ENCODE measurements around the gene MEGF9. TPM values are rescaled to one million over a fixed set of nuclear protein-coding genes. Genes with fewer than 3 reads are reported as not detected.

MEGF9 gene
- total and polyA plus RNA-seq, 12 donors = 3.9 to 28.5 (median 19.7) TPM

DNA sequence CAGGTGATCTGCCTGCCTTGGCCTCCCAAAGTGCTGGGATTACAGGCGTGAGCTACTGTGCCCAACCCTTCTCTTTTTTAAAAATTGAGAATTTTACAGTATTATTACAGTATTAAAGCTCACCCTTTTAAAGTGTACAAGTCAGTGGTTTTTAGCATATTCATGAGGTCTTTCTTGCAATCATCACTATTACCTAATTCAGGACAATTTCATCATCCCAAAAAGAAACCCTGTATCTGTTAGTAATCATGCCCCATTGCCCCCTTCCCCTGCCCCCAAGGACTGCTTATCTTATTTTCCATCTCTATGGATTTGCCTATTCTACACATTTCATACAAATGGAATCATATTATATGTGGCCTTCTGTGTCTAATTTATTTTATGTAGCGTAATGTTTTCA, 22.6 kb upstream of the MEGF9 start:
- Histone ChIP-seq H3K36me3 (replicated peaks in 1 of 2) (no peaks in the 10 kb centered on the region), H3K27me3 (no peaks in the 10 kb centered on the region), H3K4me1 (replicated peaks in 1 of 2) (no peaks in the 10 kb centered on the region), H3K27ac (no peak overlapping the region), H3K4me3 (no peak overlapping the region), H3K9me3 (replicated peaks in 1 of 3) (no peaks in the 10 kb centered on the region)
- intact Hi-C loops (cut with DNase I) = loop anchor here in 1 of 2 donors (5.0 kb wide), 1 partner anchor 115 kb away; no protein-coding TSS in a partner anchor
- no peak for TF ChIP-seq POLR2A (IDR thresholded peaks at IDR 0.05)
- TF ChIP-seq, protein P1, sequence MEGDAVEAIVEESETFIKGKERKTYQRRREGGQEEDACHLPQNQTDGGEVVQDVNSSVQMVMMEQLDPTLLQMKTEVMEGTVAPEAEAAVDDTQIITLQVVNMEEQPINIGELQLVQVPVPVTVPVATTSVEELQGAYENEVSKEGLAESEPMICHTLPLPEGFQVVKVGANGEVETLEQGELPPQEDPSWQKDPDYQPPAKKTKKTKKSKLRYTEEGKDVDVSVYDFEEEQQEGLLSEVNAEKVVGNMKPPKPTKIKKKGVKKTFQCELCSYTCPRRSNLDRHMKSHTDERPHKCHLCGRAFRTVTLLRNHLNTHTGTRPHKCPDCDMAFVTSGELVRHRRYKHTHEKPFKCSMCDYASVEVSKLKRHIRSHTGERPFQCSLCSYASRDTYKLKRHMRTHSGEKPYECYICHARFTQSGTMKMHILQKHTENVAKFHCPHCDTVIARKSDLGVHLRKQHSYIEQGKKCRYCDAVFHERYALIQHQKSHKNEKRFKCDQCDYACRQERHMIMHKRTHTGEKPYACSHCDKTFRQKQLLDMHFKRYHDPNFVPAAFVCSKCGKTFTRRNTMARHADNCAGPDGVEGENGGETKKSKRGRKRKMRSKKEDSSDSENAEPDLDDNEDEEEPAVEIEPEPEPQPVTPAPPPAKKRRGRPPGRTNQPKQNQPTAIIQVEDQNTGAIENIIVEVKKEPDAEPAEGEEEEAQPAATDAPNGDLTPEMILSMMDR (IDR thresholded peaks at IDR 0.05) = no peak
- DNase-seq = no peak
- 71 to 94% (median 87%) methylated on average over 2 of the region's 2 CpGs for WGBS, 4 donors

DNA sequence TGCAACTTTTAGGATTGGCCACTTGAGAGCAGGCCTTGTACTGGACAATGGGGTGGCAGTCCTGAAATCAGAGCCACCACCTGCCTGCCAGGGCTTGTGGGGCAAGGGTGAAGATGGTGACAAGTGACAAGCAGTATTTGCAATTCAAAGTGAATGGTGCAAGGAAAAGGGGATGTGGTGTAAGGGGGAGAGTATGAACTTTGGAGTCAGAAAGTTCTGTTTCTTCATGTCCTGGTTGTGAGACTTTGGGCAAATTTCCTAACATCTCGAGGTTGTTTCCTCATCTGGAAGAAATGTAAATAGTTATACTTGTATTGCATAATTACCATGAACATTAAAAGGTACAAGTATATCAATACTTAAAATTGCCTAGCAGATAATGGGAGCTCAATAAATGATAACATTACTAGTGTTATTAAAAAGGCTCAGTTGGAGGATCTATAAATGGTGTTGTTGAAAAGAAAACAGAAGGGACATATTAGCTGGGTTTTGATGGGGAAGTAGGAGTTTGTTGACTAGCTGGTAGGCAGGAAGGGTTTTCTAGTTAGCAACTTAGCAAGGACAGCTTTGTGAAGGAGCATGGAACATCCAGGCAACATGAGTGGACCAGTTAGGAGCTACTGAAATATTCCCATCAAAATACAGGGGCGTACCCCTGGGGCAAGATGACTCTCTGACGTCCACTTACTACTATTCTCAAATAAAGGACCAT, 21.3 kb upstream of the MEGF9 start:
- no peaks in the 10 kb centered on the region for H3K36me3 ChIP-seq (replicated peaks in 1 of 2)
- no peaks in the 10 kb centered on the region for H3K27me3 ChIP-seq
- H3K4me3 ChIP-seq = no peak overlapping the region
- H3K27ac ChIP-seq = peak overlapping the region in 2 of 5 donors; percentile 21 to 78
- intact Hi-C loops (cut with DNase I) = loop anchor here in 1 of 2 donors (5.0 kb wide), 1 partner anchor 113 kb away; no protein-coding TSS in a partner anchor
- H3K9me3 ChIP-seq (replicated peaks in 1 of 3) = no peaks in the 10 kb centered on the region
- no peaks in the 10 kb centered on the region for H3K4me1 ChIP-seq (replicated peaks in 1 of 2)
- 69 to 80% (median 74%) methylated on average over 3 of the region's 3 CpGs for WGBS, 4 donors
- DNase-seq = peak in 2 of 7 donors; percentile 23 to 41
- TF ChIP-seq POLR2A (IDR thresholded peaks at IDR 0.05) = no peak
- TF ChIP-seq, protein P1 (IDR thresholded peaks at IDR 0.05) = no peak

DNA sequence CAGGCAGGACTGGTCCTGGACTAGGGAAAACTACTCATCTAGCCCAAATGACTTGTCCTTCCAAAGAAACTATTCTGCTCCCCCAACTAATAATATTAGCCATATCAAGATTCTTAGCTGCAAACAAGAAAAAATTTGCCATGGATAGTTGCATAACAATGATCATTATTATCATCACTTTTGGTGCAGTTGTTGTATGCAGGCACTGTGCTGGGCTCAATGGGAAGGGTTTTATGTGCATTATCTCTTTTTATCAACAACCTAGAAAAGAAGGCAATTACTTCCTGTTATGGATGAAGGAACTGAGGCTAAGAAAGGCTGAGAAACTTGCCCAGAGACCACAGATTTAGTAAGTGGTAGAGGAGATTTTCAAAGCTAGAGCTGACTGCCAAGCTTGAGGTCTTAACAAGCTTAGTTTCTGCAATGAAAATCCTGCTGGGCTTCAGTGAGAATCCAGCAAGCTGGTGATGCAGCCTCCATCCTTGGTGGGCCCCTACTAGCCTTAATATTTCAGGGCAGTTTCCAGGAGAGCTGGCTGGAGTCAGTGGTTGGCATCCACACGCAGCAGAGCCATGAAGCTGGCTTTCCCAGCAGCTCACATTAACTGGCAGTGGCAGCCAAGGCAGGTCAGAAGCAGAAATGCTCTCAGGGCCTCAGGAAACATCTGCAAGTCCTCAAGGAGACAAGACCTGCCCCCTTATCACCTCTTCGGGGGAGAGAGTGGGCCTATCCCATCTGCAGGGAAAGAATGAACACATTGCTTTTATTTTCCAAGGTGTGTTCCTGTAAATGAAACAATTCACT, 20.5 kb upstream of the MEGF9 start:
- Histone ChIP-seq H3K27ac (peak overlapping the region in 2 of 5 donors; percentile 21 to 78), H3K4me1 (replicated peaks in 1 of 2) (no peaks in the 10 kb centered on the region), H3K4me3 (no peak overlapping the region), H3K27me3 (no peaks in the 10 kb centered on the region), H3K9me3 (replicated peaks in 1 of 3) (no peaks in the 10 kb centered on the region), H3K36me3 (replicated peaks in 1 of 2) (no peaks in the 10 kb centered on the region)
- TF ChIP-seq POLR2A (IDR thresholded peaks at IDR 0.05) = no peak
- TF ChIP-seq, protein P1 (IDR thresholded peaks at IDR 0.05) = no peak
- WGBS, 4 donors = 60 to 72% (median 65%) methylated on average over 2 of the region's 2 CpGs; no CpG with 5 or more reads in 1 of the 4 donors
- intact Hi-C loops (cut with DNase I) = loop anchor here in 1 of 2 donors (5.0 kb wide), 1 partner anchor 113 kb away; no protein-coding TSS in a partner anchor
- no peak for DNase-seq

DNA sequence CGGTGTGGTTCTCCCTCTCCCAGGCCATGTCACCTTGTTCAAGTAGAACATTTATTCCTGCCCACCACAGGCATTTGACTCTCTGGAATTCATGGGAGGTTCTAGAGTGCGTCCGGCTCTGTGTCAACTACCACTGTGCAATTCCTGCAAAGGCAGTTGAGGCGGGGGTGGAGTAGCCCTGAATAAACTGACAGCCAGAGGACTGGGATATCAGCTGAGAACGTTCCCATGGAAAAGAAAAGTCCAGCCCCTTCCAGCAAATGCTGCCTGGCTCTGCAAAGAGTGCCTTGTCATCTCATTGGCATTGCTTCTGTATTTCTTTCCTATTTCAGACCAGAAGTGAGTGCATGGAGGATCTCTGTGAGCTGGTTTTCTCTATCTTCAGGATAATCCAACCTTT, 18.9 kb upstream of the MEGF9 start:
- Histone ChIP-seq H3K27me3 (no peaks in the 10 kb centered on the region), H3K9me3 (replicated peaks in 1 of 3) (no peaks in the 10 kb centered on the region), H3K36me3 (replicated peaks in 1 of 2) (no peaks in the 10 kb centered on the region), H3K4me3 (no peak overlapping the region), H3K4me1 (replicated peaks in 1 of 2) (no peaks in the 10 kb centered on the region), H3K27ac (no peak overlapping the region)
- intact Hi-C loops (cut with DNase I) = no loop called here
- 60 to 85% (median 78%) methylated on average over 2 to 5 of the region's 5 CpGs for WGBS, 4 donors
- DNase-seq = peak in 2 of 7 donors; percentile 35 to 45
- TF ChIP-seq POLR2A (IDR thresholded peaks at IDR 0.05) = no peak
- TF ChIP-seq, protein P1 (IDR thresholded peaks at IDR 0.05) = no peak

All from adrenal gland (tissue), 12 donors.